IMR-90 (cell line): ENCODE measurements around the gene DBT. TPM values are rescaled to one million over a fixed set of nuclear protein-coding genes. Genes with fewer than 3 reads are reported as not detected.

Experiments used
- ATAC-seq: fragments of 200-7000 bp; cut with Tn5 transposase; 2 replicates; pipeline ENCODE4 v1.9.1; 2020; ENCODE audit warnings: low read depth, mild to moderate bottlenecking, moderate library complexity
- BruUV-seq: library from RNA; stranded (reverse); fragments of 400-500 nt; replicated peaks from 2 replicates; lab custom pipeline; 2021; lab: Mats Ljungman, UMichigan
- CTCF ChIA-PET: fragments of 300-600 bp; formaldehyde crosslinking; extraction: SDS; loops from one replicate; lab custom pipeline; 2021; ENCODE audit warnings: antibody characterized with exemption; lab: Yijun Ruan, JAX
- POLR2A ChIA-PET: fragments of 300-600 bp; sonication (Branson Sonifier 250); formaldehyde crosslinking; loops from one replicate; lab custom pipeline; 2022; ENCODE audit warnings: antibody characterized with exemption; ENCODE audit not compliant: unreplicated experiment; lab: Charles Lee
- DNase-seq: peaks from one replicate; pipeline ENCODE4 v3.0.0; 2013
- H2AFZ ChIP-seq: replicated peaks from 2 replicates; pipeline ENCODE3; 2013; ENCODE audit warnings: low read length, mild to moderate bottlenecking; ENCODE audit not compliant: poor library complexity
- H2AK5ac ChIP-seq: 2 replicates; pipeline ENCODE4 v1.6.1; 2013; ENCODE audit warnings: low read depth, low read length, inconsistent platforms
- H2AK9ac ChIP-seq: replicated peaks from 2 replicates; pipeline ENCODE3; 2013; ENCODE audit warnings: mild to moderate bottlenecking, low read depth, low read length, moderate library complexity; ENCODE audit not compliant: poor library complexity
- H2BK120ac ChIP-seq: 2 replicates; pipeline ENCODE4 v1.6.1; 2013; ENCODE audit warnings: low read depth, low read length, inconsistent platforms
- H2BK15ac ChIP-seq: 3 replicates; pipeline ENCODE4 v1.6.1; 2013; ENCODE audit warnings: low read depth, low read length, inconsistent platforms
- H2BK20ac ChIP-seq: 2 replicates; pipeline ENCODE4 v1.6.1; 2013; ENCODE audit warnings: low read depth, mild to moderate bottlenecking, inconsistent platforms, low read length, moderate library complexity
- H2BK5ac ChIP-seq: 2 replicates; pipeline ENCODE4 v1.6.1; 2013; ENCODE audit warnings: mild to moderate bottlenecking, low read depth, low read length, inconsistent platforms; ENCODE audit not compliant: poor library complexity, severe bottlenecking
- H3K14ac ChIP-seq: replicated peaks from 2 replicates; pipeline ENCODE4 v1.6.1; 2013; ENCODE audit warnings: low read depth, low read length, inconsistent platforms
- H3K18ac ChIP-seq: 2 replicates; pipeline ENCODE4 v1.6.1; 2013; ENCODE audit warnings: low read depth, low read length, control low read depth
- H3K23ac ChIP-seq: 2 replicates; pipeline ENCODE4 v1.6.1; 2013; ENCODE audit warnings: low read depth, low read length, inconsistent platforms
- H3K27ac ChIP-seq: 2 replicates; pipeline ENCODE4 v1.5.1; 2013; ENCODE audit warnings: mild to moderate bottlenecking, control low read depth, low read length; ENCODE audit not compliant: insufficient read depth
- H3K27me3 ChIP-seq: 2 replicates; pipeline ENCODE4 v1.6.1; 2013; ENCODE audit warnings: low read length; ENCODE audit not compliant: control insufficient read depth, insufficient read depth
- H3K36me3 ChIP-seq: 2 replicates; pipeline ENCODE4 v1.6.1; 2013; ENCODE audit warnings: low read length, mixed read lengths; ENCODE audit not compliant: control insufficient read depth, insufficient read depth
- H3K4ac ChIP-seq: 2 replicates; pipeline ENCODE4 v1.6.1; 2013; ENCODE audit warnings: low read depth, low read length, inconsistent platforms
- H3K4me1 ChIP-seq: 2 replicates; pipeline ENCODE4 v1.6.1; 2013; ENCODE audit warnings: low read length, mixed read lengths; ENCODE audit not compliant: control insufficient read depth, insufficient read depth
- H3K4me2 ChIP-seq: 2 replicates; pipeline ENCODE4 v1.6.1; 2013; ENCODE audit warnings: low read depth, mild to moderate bottlenecking, control low read depth, low read length, moderate library complexity
- H3K4me3 ChIP-seq: 2 replicates; pipeline ENCODE4 v1.5.1; 2013; ENCODE audit warnings: low read depth, mild to moderate bottlenecking, control low read depth, low read length, moderate library complexity; ENCODE audit not compliant: insufficient read depth
- H3K56ac ChIP-seq: 2 replicates; pipeline ENCODE4 v1.6.1; 2013; ENCODE audit warnings: low read length, inconsistent platforms; ENCODE audit not compliant: insufficient read depth; ENCODE audit errors: extremely low read depth
- H3K79me1 ChIP-seq, 2 experiments: 2 replicates each; pipeline ENCODE4 v1.6.1; 2013; ENCODE audit warnings: low read length in 2 of 2, inconsistent platforms in 1 of 2, low read depth in 1 of 2
- H3K9ac ChIP-seq: 2 replicates; pipeline ENCODE4 v1.6.1; 2013; ENCODE audit warnings: low read depth, low read length, control low read depth
- H3K9me1 ChIP-seq: 2 replicates; pipeline ENCODE4 v1.6.1; 2013; ENCODE audit warnings: low read length, inconsistent platforms; ENCODE audit not compliant: insufficient read depth
- H3K9me3 ChIP-seq: 2 replicates; pipeline ENCODE4 v1.6.1; 2013; ENCODE audit warnings: low read length; ENCODE audit not compliant: control insufficient read depth, insufficient read depth
- H4K20me1 ChIP-seq: 2 replicates; pipeline ENCODE4 v1.6.1; 2013; ENCODE audit warnings: low read length, inconsistent platforms; ENCODE audit not compliant: insufficient read depth
- H4K5ac ChIP-seq: 2 replicates; pipeline ENCODE4 v1.6.1; 2013; ENCODE audit warnings: mild to moderate bottlenecking, low read depth, low read length, control low read depth
- H4K8ac ChIP-seq, 2 experiments: 2 replicates each; pipeline ENCODE4 v1.6.1; 2013; ENCODE audit warnings: low read depth in 2 of 2, low read length in 2 of 2, control low read depth in 1 of 2, inconsistent platforms in 1 of 2
- H4K91ac ChIP-seq: 2 replicates; pipeline ENCODE4 v1.6.1; 2013; ENCODE audit warnings: low read depth, low read length, inconsistent platforms; ENCODE audit not compliant: insufficient read depth
- ELK1 ChIP-seq: fragments of 150-350 bp; IDR thresholded peaks from 2 replicates; pipeline ENCODE4 v1.6.1; 2016; ENCODE audit warnings: low read depth, mild to moderate bottlenecking, low read length, moderate library complexity, borderline replicate concordance
- WGBS, 2 experiments: methylation state at CpG; one replicate each; pipeline versions ENCODE4 v1.1.5 to v1.1.7; 2013; ENCODE audit warnings: missing lambda C conversion rate in 2 of 2; ENCODE audit not compliant: insufficient read length in 1 of 2; ENCODE audit errors: extremely low coverage in 2 of 2; 5-methylcytosine and 5-hydroxymethylcytosine counted together
- dilution Hi-C: fragments of 300-500 bp; cut with HindIII; formaldehyde crosslinking; loops from one replicate; pipeline ENCODE4 v1.14.3; 2018; ENCODE audit warnings: low sequenced_read_pairs; ENCODE audit not compliant: unreplicated experiment
- in situ Hi-C: fragments of 300-500 bp; cut with MboI; formaldehyde crosslinking; loops from 3 replicates; pipeline ENCODE4 v1.14.3; 2019; ENCODE audit warnings: low sequenced_read_pairs, inconsistent platforms, mixed read lengths
- intact Hi-C: fragments of 100-400 bp; cut with micrococcal nuclease; formaldehyde crosslinking; loops from 2 replicates; pipeline ENCODE4 v1.10.0; 2022
- polyA plus RNA-seq, 3 experiments: library from polyadenylated mRNA; depleted of rRNA; stranded (reverse); fragments of >200 nt; gene quantifications; 2 replicates each; pipeline ENCODE4 v1.2.3, GENCODE V29; 2012; ENCODE audit warnings: low replicate concordance in 1 of 3
- total RNA-seq: library from RNA; depleted of rRNA; stranded (reverse); fragments of >200 nt; gene quantifications from 2 replicates; pipeline ENCODE4 v1.2.3, GENCODE V29; 2012

The DBT gene
- total and polyA plus RNA-seq, 2 of the 4 experiments (the other 2 are of a cell fraction): 3.4 to 3.8 TPM

DNA sequence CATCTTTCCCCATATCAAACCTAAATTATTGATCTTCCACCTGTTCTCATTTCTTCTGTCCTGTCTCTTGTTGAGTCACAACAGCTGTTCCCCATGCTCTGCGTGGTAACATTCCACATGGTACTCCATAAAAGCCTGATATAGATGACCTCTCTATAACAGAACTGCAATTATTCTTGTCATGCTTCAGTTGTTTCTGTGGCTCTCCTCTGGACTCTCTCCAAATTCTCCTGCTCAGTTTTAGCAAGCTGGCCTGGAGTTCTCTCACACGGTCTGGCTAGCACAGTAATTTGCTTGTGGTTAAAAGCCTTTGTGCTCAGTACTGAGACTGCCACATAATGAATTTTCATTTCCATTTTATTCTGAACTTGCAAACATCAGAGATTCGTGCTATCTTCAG, 61.0 kb downstream of the DBT start:
- ChIA-PET CTCF (interaction anchor here (0.6 kb wide), 1 partner anchor 61 kb away, joined by 3 read pairs; the partner anchor contains the start of gene DBT), POLR2A (no interaction called here)
- 33% methylated on average over 1 of the region's 3 CpGs; no CpG with 5 or more reads in 1 of the 2 experiments for WGBS, 2 experiments
- peak; percentile 73 for DNase-seq
- in situ Hi-C loops (no loop called here), intact Hi-C loops (no loop called here), dilution Hi-C loops (no loop called here)
- Histone ChIP-seq H3K9ac (no peak overlapping the region), H3K79me1 (no peaks in the 10 kb centered on the region), H3K9me1 (no peaks in the 10 kb centered on the region), H4K20me1 (no peaks in the 10 kb centered on the region), H3K4me2 (no peak overlapping the region; the same call in 1 of the 2 replicates), H3K4ac (no peak overlapping the region), H3K56ac (no peak overlapping the region), H2BK15ac (no peak overlapping the region), H3K27me3 (no peaks in the 10 kb centered on the region), H3K9me3 (no peaks in the 10 kb centered on the region), H2AK9ac (no peak overlapping the region), H3K23ac (no peak overlapping the region), H3K14ac (no peak overlapping the region), H2BK20ac (no peak overlapping the region), H2AK5ac (no peak overlapping the region), H4K5ac (no peak overlapping the region), H4K91ac (no peak overlapping the region), H3K36me3 (no peaks in the 10 kb centered on the region), H2BK120ac (no peak overlapping the region), H3K4me3 (no peak overlapping the region), H2BK5ac (no peak overlapping the region), H3K18ac (no peak overlapping the region), H4K8ac (no peak overlapping the region), H3K27ac (no peak overlapping the region), H2AFZ (no peak overlapping the region), H3K4me1 (peaks cover 5% of the 10 kb centered on the region)
- peak; percentile 68 for ATAC-seq
- BruUV-seq: no TSS peak
- TF ChIP-seq ELK1: no peak
